HG03457 (cell line): ENCODE results near the gene TRIP12.
"Not testable (repeated sequence)": the region's sequence is repeated elsewhere in the genome, so short reads cannot be mapped to it uniquely, and the experiment has no call there.

Source experiments
- ATAC-seq: cut with Tn5 transposase; IDR thresholded peaks from one replicate; pipeline ENCODE4 v1.9.1; 2021; ENCODE audit warnings: moderate number of reproducible peaks; ENCODE audit not compliant: unreplicated experiment

Gene TRIP12

DNA sequence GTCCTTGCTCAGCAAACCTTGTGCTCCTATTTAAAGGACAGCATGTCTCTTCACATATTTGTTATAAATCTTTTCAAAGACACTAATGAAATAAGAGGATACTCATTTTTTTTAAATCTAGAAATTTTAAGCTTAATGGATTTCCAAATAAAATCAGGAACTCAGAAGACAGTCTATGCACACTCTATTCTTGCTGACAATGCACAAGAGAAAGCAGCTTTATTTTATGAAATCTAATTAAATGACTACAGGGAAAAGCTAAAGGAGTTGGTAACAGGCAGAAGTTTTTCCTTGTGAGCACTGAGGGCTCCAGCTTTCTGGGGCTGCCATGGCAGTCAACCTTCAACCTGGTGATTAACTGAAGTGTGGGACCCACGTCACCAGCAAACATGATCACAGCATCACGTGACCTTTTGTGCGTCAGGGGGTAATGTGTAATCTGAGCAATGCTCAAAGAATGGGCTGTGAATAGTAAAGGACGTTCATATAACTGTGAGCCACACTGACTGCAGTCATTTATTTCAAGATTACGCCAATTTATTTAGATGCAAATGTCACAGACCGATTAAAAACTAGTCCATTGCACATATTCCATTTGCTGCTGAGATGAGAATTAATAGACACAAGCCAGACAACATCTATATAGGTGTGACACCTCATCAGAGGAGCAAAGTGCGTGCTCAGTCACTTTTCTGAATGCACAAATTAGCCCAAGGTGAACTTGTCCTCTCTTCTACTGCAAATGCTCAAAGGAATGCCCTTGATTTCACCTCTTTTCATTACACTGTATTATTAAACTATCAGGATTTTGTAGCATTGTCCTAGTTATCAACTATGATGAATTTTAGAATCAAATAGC, 195.9 kb downstream of the TRIP12 start:
- ATAC-seq: no peak

DNA sequence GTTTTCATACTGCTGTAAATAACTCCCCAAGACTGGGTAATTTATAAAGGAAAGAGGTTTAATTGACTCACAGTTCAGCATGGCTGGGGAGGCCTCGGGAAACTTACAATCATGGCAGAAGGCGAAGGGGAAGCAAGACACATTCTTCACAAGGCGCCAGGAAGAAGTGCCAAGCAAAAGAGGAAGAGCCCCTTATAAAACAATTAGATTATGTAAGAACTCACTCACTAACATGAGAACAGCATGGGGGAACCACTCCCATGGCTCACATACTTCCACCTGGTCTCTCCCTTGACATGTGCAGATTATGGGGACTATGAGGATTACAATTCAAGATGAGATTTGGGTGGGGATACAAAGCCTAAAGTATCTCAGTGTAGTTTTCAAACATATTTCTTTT, 198.6 kb downstream of the TRIP12 start:
- ATAC-seq: not testable (repeated sequence)

DNA sequence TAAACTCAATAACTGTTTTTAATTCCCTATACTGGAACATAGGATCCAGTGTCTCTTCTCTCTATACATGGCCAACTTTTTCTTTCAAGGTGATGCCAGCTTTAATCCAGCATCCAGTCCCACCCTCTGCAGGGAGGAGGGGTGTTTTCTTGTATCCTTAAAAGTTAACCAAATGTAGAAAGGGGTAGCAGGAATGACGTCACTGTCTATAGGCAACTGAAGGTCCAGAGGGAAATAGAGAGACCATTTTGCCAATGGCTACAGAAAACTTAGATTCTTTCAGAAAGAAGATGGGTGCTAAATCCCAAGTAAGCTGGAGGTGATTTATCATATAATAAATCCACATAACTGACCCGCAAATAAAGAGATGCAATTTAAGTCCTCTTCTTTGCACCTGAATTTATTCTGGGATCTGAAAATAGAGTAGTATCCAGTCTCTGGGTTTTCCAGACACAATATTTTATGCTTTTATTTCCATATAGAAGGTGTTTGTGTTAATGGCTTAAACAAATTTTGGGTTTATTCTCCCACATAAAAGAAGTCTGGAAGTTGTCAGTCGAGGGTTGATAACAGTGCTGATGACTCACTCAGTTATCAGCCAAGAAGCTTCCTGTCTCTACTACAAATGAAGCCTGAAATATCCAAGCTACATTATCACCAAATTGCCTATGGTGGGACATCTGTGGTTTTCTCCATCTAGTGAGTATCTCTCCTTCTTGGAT, 201.7 kb downstream of the TRIP12 start:
- ATAC-seq: no peak

DNA sequence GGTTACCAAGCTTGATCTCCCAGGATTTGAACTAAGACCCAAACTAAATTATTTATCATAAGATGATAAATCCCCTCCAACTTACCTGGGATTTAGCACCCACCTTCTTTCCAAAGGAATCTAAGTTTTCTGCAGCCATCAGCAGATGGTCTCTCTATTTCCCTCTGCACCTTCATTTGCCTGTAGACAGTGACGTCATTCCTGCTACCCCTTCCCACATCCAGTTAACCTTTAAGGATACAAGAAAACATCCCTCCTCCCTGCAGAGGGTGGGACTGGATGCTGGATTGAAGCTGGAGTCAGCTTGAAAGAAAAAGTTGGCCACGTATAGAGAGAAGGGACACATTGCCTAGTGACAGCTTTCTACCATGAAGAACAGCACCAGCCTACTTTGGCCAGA, 203.8 kb downstream of the TRIP12 start:
- ATAC-seq: no peak

DNA sequence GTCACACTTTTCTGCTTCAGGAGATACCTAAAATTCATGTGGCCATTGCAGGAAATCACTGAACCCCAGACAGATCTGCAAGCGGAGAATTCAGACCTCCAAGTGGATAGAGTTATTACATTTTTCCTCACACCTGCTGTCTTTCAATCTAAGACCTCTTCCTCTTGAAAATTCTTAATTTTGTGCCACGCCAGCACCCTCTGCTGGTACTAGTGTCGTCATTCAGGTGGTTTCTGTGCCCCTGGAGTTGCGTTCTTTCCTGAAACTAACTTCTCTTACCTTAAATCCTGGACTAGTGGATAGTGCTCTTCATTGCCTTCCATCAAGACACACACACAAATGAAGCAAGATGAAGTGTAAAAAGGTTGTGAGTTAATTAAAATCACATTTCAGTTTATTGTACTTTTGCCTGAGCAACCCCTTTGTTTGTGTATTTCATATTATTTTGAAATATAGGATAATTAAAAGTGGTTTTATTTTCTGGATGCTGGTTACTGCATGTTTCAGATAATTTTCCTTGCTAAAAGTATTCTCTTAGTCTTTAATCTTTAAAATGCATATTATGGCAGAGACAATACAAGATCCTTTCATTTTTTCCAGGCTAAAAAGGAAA, 205.8 kb downstream of the TRIP12 start:
- ATAC-seq: no peak

DNA sequence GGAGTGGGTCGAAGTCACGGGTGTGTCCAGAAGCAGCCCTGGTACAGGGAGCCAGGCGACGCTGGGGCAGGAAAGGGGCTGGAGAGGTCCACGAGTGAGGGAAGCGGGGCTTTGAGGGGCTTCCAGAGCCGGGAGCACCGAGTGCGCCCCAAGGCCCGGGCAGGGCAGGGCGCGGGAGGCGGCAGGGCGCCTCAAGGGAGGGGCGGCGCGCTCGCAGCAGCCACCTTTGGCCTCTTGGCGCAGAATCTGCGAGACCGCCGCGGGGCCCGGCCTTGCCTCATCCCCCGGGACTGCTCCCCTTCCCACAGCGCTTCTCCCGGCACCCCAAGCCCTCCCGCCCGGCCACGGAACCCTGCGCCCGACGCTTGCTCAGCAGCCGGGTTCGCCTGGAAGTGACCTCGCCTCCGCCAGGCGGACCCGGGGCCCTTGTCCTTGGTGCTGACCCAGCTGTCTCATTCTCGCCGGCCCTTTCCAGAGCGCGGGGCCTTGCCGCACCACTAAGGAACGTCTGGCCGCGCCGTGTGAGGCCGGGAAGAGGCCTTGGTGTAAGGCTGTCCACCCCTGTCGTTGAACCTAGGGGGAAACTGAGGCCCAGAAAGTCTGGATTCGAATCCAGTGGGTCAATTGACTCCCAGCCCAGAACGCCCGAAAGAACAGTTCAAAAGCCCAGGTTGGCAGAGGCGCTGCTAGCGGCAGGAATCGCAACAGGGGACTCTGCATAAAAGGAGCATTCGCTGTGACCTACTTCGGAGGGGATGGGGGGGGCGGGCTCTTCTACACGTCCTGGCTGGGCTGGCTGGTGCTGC, 206.9 kb downstream of the TRIP12 start:
- ATAC-seq: no peak

DNA sequence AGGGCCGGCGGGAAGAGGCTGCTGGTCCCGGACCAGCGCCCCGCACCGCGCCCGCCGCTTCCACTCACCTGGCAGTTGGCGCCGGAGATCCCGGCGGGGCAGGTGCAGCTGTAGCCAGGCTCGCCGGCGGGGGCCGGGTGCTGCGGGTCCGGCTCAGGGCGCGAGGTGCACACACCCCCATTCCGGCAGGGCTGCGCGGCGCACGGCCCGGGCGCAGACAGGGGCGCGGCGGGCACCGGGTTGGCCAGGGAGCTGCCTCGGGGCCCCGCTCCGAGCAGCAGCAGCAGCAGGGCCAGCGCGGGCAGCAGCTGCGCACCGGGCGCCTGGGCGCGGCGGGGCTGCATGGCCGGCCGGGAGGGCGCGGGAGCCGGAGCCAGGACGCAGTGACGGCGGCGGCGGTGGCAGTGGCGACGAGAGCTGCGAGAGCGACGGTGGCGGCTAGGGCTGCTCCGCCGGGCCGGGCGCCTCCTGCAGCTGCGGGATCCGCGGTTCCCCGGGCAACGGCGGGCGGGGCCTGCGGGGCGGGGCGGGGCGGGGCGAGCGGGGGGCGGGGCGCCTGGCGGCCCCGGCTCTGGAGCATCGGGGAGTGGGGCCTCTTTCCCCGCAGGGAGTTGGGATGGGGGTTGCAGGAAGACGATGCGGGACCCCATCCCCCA, 207.6 kb downstream of the TRIP12 start, which contains the start of gene DNER:
Gene DNER (minus strand): TSS at position 476 of the 656 bp plus-strand sequence. CDS start 132 bp downstream, at position 344.
- ATAC-seq: no peak
